Measurements from ENCODE around the gene TXNRD1.
"Not testable (repeated sequence)": the region's sequence is repeated elsewhere in the genome, so short reads cannot be mapped to it uniquely, and the experiment has no call there.

Gene TXNRD1

GRCh38 chr12:104197264-104197663, 18.3 kb upstream of the TXNRD1 start:
- no peak for DNase-seq

- DNase-seq: no peak
Observed at GRCh38 chr12:104199964-104200363, 15.6 kb upstream of the TXNRD1 start.

GRCh38 chr12:104201238-104202001, 14.2 kb upstream of the TXNRD1 start:
- peak; percentile 80 for DNase-seq

- no peak for DNase-seq
Observed at GRCh38 chr12:104204690-104205480, 10.7 kb upstream of the TXNRD1 start.

- no peak for DNase-seq
Observed at GRCh38 chr12:104207416-104208205, 8.0 kb upstream of the TXNRD1 start.

GRCh38 chr12:104212516-104212915, 3.1 kb upstream of the TXNRD1 start:
- no peak for DNase-seq

GRCh38 chr12:104213952-104214351, 1.6 kb upstream of the TXNRD1 start:
- no peak for DNase-seq

GRCh38 chr12:104216521-104216924, 944 bp downstream of the TXNRD1 start:
- no peak for DNase-seq

GRCh38 chr12:104218506-104218905, 2.9 kb downstream of the TXNRD1 start:
- not testable (repeated sequence) for DNase-seq

GRCh38 chr12:104218935-104219334, 3.4 kb downstream of the TXNRD1 start:
- DNase-seq: peak; percentile 11

GRCh38 chr12:104219361-104219892, 3.8 kb downstream of the TXNRD1 start:
- DNase-seq: peak; percentile 98

GRCh38 chr12:104219908-104220404, 4.4 kb downstream of the TXNRD1 start:
- DNase-seq: peak; percentile 83

GRCh38 chr12:104220931-104221330, 5.4 kb downstream of the TXNRD1 start:
- DNase-seq: no peak

- no peak for DNase-seq
Observed at GRCh38 chr12:104222976-104223375, 7.4 kb downstream of the TXNRD1 start.

- DNase-seq: no peak
Observed at GRCh38 chr12:104223712-104224111, 8.1 kb downstream of the TXNRD1 start.

- DNase-seq: no peak
Observed at GRCh38 chr12:104226672-104227071, 11.1 kb downstream of the TXNRD1 start.

GRCh38 chr12:104230304-104231095, 14.9 kb downstream of the TXNRD1 start:
- no peak for DNase-seq

GRCh38 chr12:104232609-104233280, 17.2 kb downstream of the TXNRD1 start:
- no peak for DNase-seq

GRCh38 chr12:104234926-104235499, 19.4 kb downstream of the TXNRD1 start:
- DNase-seq: no peak

- no peak for DNase-seq
Observed at GRCh38 chr12:104237930-104238329, 22.4 kb downstream of the TXNRD1 start.

Measured in kidney glomerular epithelial cell (primary cell).